Measurements from ENCODE around the gene CREB5.

The CREB5 gene

DNA sequence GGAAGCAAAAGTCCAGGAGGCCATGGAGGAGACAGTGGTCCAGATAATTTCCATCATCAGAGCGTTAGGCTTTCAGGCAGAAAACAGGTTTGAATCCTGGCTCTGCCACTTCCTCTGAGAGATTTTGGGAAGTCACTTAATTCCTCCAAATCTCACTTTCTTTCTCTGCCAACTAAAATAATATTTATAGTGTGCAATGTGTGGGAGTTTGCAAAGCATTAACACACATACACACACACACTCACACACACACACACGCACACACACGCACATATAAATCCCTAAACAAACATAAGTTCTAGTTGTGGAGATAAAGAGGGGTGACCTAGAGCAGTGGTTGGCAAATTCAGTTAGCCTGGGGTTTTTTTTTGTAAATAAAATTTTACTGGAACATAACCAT is 461.0 kb downstream of the CREB5 start:
- Histone ChIP-seq H3K4me3 (ENCODE audit: low read depth in 1 of 2, low read length in 2 of 2) (no peak overlapping the region), H3K9ac (ENCODE audit: low read depth in 1 of 2, low read length in 2 of 2) (no peak overlapping the region), H3K4me1 (ENCODE audit: control insufficient read depth in 1 of 2, insufficient read depth in 2 of 2, low read length in 2 of 2) (no peaks in the 10 kb centered on the region), H3K9me3 (ENCODE audit: control insufficient read depth in 1 of 2, low read length in 2 of 2) (no peaks in the 10 kb centered on the region), H3K27me3 (ENCODE audit: control insufficient read depth in 1 of 2, insufficient read depth in 2 of 2, low read length in 2 of 2) (no peaks in the 10 kb centered on the region), H3K27ac (ENCODE audit: low read depth, low read length) (no peak overlapping the region), H3K36me3 (ENCODE audit: control insufficient read depth in 1 of 2, insufficient read depth in 2 of 2, low read length in 2 of 2) (no peaks in the 10 kb centered on the region)

DNA sequence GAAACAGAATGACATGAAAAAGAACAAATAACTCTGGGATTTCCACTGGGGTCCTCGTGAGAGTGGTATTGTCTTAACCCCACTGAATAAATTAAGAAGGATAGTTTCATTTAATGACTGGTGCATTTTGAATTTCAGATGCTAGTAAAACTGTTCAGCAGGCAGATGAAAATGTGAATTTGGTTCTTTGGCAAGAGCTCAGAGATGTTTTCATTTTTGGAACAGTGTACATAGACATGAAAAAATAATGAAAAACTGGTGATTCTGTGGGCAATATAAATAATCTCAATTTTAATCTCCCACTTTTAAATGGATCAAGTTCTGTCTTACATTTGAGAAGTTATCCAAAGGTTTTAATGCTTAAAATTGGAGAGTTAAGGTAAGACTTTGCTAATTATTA is 461.7 kb downstream of the CREB5 start:
- Histone ChIP-seq H3K9ac (ENCODE audit: low read depth in 1 of 2, low read length in 2 of 2) (no peak overlapping the region), H3K4me1 (ENCODE audit: control insufficient read depth in 1 of 2, insufficient read depth in 2 of 2, low read length in 2 of 2) (no peaks in the 10 kb centered on the region), H3K27ac (ENCODE audit: low read depth, low read length) (no peak overlapping the region), H3K4me3 (ENCODE audit: low read depth in 1 of 2, low read length in 2 of 2) (no peak overlapping the region), H3K27me3 (ENCODE audit: control insufficient read depth in 1 of 2, insufficient read depth in 2 of 2, low read length in 2 of 2) (no peaks in the 10 kb centered on the region), H3K9me3 (ENCODE audit: control insufficient read depth in 1 of 2, low read length in 2 of 2) (no peaks in the 10 kb centered on the region), H3K36me3 (ENCODE audit: control insufficient read depth in 1 of 2, insufficient read depth in 2 of 2, low read length in 2 of 2) (no peaks in the 10 kb centered on the region)
